ENCODE data around the gene APOL3. TPM values are rescaled to one million over a fixed set of nuclear protein-coding genes. Genes with fewer than 3 reads are reported as not detected.

Gene APOL3
- polyA plus RNA-seq, 3 donors from 2014 or later: 32.8 to 83.5 (median 56.3) TPM

DNA sequence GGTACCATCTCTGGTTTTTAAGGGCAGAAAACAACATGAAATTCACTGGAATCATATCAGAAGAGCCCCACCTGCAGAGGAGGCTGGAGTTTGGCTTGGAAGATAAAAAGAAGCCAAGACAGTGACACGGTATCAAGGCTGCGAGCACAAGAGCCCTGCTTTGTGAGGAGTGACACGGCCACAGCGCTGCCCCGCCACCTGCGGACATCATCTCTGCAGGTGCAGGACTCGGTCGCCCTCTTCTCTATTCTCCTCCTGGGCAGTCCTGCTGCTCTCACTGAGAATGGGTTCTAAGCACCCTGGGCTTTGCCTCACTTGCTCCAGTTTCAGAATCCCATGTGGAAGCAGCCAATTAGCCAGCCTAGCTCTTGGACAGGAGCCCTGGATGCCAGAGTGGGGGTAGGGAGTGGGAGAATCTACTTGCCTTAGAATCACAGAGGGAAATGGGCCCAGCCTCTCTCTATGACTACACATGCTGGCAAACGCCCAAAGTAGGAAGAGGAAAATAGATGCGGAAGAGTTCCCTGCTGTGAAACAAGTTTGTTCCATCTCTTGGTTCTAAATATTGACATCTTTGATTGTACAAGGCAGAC, 24.0 kb upstream of the APOL3 start:
- H3K4me1 Mint-ChIP-seq: peaks cover 3 to 4% of the 10 kb centered on the region in 2 donors
- H3K4me3 Mint-ChIP-seq: no peak overlapping the region
- H3K36me3 Mint-ChIP-seq: no peaks in the 10 kb centered on the region
- no peaks in the 10 kb centered on the region for H3K9me3 Mint-ChIP-seq
- H3K27ac Mint-ChIP-seq: no peak overlapping the region
- peaks cover 0 to 6% (median 2%) of the 10 kb centered on the region in 3 donors for H3K27me3 Mint-ChIP-seq (ENCODE audit: low read depth in 3 of 3)
- DNase-seq: no peak

DNA sequence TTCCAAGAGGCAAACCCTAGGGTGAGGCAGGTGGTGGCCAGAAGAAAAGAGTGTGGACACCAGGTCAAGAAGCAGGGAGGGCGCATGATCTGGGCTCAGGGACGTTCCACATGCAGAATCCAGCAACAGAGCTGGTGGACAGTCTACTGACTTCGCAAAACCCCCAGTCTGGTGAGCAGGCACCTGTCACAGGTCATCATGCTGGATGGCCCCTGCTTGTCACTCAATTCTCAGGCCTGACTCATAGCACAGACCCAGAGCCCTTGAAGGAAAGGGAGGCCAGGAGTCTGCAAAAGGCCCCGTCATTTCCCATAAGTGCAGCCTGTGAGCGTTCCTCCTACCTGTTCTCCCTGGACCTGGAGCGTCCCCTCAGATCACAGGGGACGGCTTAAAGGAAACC, 22.9 kb upstream of the APOL3 start:
- Mint-ChIP-seq H3K36me3 (no peaks in the 10 kb centered on the region), H3K27me3 (ENCODE audit: low read depth in 3 of 3) (peaks cover 0 to 6% (median 2%) of the 10 kb centered on the region in 3 donors), H3K27ac (no peak overlapping the region), H3K9me3 (no peaks in the 10 kb centered on the region), H3K4me1 (peaks cover 3 to 4% of the 10 kb centered on the region in 2 donors), H3K4me3 (no peak overlapping the region)
- no peak for DNase-seq

DNA sequence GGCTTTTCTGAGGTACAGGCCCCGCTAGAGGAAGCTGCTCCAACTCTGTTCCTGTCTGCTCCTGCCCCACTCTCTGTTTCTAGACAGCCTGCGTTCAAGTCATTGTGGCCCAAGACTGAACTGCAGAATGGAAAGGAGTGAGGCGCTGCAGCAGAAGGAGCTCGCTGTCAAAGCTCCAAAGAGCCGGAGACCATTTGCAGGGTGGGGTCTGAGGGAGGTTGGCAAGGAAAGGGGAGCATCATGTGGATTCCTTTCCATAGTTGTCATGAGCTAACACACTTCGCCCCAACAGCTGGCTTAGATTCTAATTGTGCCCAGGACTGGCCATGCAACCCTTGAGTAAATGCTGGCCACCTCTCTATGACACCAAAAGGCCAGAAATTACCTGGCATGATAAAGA, 22.3 kb upstream of the APOL3 start:
- peaks cover 3 to 4% of the 10 kb centered on the region in 2 donors for H3K4me1 Mint-ChIP-seq
- H3K27ac Mint-ChIP-seq: no peak overlapping the region
- no peaks in the 10 kb centered on the region for H3K36me3 Mint-ChIP-seq
- H3K27me3 Mint-ChIP-seq (ENCODE audit: low read depth in 3 of 3): peaks cover 0 to 4% (median 2%) of the 10 kb centered on the region in 3 donors
- no peaks in the 10 kb centered on the region for H3K9me3 Mint-ChIP-seq
- DNase-seq: no peak
- H3K4me3 Mint-ChIP-seq: no peak overlapping the region

DNA sequence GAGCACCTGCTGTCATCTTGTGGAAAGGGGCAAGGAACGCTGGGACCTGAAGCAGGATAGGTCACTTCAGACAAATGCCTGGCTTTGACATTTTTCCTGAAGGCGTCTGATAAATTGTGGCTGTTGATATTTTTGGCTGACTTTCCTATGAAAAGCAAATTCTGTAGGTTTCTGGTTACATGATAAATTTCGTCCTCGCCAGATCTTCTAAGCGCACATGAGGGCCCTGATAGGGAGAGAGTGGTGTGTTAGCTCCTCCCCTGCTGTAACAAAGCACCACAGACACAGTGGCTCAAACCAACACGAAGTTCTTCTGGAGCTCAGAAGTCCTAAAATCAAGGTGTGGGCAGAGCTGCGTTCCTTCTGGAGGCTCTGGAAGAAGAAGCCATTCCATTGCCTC, 21.5 kb upstream of the APOL3 start:
- Mint-ChIP-seq H3K27me3 (ENCODE audit: low read depth in 3 of 3) (peaks cover 0 to 4% (median 2%) of the 10 kb centered on the region in 3 donors), H3K36me3 (no peaks in the 10 kb centered on the region), H3K27ac (no peak overlapping the region), H3K4me3 (no peak overlapping the region), H3K4me1 (peaks cover 3 to 4% of the 10 kb centered on the region in 2 donors), H3K9me3 (no peaks in the 10 kb centered on the region)
- DNase-seq: no peak

DNA sequence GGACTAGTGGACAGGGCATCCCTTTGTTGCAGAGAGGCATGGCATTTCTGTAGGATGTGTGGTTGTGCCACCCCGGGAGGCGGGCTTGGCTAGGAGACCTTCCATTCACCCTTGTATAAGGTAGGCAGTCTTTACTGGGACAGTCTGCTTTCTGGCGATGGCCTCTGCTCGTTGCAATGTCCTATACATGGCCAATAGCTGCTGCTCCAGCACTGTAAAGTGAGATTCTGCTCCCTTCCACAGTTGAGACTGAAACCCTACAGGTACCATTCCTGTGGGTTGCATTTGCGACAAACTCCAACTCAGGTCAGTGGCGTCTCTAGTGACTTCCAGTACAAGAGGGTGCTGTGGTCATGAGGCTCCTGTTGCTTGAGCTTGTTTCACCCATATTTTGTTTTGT, 20.4 kb upstream of the APOL3 start:
- no peak for DNase-seq
- H3K4me1 Mint-ChIP-seq: peaks cover 3 to 4% of the 10 kb centered on the region in 2 donors
- peaks cover 0 to 4% (median 2%) of the 10 kb centered on the region in 3 donors for H3K27me3 Mint-ChIP-seq (ENCODE audit: low read depth in 3 of 3)
- H3K9me3 Mint-ChIP-seq: no peaks in the 10 kb centered on the region
- no peaks in the 10 kb centered on the region for H3K36me3 Mint-ChIP-seq
- H3K27ac Mint-ChIP-seq: no peak overlapping the region
- H3K4me3 Mint-ChIP-seq: no peak overlapping the region

DNA sequence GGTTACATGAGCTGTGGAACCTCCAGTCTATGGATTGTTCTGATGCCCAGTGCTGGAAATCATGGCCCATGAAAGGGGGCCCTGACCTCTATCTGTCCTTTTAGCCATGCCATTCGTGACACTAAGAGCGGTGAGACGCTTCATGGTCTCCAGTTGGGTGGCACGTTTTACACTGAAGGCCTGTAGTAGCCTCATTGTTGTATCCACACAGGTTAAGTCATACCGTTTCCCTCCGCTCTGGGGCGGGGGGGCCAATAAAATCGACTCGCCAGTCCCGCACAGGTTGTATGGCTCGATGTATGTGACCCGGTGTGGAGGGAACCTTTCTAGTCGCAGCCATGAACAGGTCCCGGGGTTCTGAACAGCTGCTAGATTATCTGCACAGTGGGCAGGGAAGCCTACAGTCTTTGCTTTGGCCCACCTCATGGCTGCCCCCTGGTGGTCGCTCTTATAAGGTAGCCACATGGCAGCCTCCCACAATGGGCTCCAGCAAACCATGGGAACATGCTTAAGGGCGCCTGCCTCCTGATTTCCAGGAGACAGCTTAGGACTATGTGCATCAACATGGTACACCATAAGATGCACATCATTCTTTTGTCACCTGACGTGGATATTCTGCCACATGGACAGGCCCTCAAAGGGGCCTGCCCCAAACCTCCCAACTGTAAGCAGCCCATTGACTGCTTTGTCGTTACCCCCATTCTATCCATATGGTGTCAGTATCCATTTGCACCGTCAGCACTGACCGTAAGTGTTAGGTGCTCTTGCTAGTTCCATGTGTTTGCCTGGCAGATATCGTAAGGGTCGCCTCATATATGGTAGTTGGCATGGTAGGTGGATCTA, 19.7 kb upstream of the APOL3 start:
- no peaks in the 10 kb centered on the region for H3K36me3 Mint-ChIP-seq
- peaks cover 0 to 2% (median 0%) of the 10 kb centered on the region in 6 donors for H3K9me3 Mint-ChIP-seq
- peaks cover 3 to 4% of the 10 kb centered on the region in 2 donors for H3K4me1 Mint-ChIP-seq
- peak; percentile 75 to 77 (median 75) for DNase-seq
- no peak overlapping the region for H3K4me3 Mint-ChIP-seq
- peak overlapping the region in 1 of 6 donors; percentile 41 for H3K27ac Mint-ChIP-seq
- peaks cover 0 to 2% (median 2%) of the 10 kb centered on the region in 3 donors for H3K27me3 Mint-ChIP-seq (ENCODE audit: low read depth in 3 of 3)

DNA sequence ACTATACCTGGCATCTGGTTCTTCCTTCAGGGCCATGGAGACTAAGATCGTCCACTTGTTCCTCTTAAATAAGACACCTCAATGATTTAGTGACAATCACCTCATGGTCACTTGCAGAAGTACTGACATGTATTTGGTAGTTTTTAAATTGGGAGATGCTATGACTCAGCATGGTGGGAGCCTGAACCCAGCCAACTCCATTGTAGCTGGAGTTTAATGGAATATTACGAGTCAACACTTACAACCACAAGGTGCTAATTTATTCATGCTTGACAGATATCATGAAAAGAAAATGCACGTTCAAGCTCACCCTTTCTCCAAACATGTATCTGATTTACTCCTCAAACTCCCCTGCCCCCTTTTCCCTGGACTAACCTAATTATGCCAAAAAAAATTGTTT, 16.6 kb upstream of the APOL3 start:
- DNase-seq: no peak
- no peaks in the 10 kb centered on the region for H3K27me3 Mint-ChIP-seq (ENCODE audit: low read depth in 3 of 3)
- no peaks in the 10 kb centered on the region for H3K36me3 Mint-ChIP-seq
- peaks cover 0 to 2% (median 0%) of the 10 kb centered on the region in 6 donors for H3K9me3 Mint-ChIP-seq
- H3K4me3 Mint-ChIP-seq: no peak overlapping the region
- H3K27ac Mint-ChIP-seq: no peak overlapping the region
- peaks cover 3 to 4% of the 10 kb centered on the region in 2 donors for H3K4me1 Mint-ChIP-seq

DNA sequence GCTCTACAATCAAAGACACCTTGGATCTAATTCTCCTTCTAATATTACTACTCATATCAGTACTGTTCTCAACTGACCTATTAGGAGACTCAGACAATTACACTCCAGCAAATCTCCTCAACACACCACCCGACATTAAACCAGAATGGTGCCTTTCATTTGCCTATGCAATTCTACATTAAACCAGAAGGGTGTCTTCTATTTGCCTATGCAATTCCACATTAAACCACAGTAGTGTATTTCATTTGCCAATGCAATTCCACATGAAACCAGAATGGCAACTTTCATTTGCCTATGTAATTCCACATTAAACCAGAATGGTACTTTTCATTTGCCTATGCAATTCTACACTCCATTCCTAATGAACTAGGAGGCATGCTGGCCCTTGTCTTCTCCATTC, 15.3 kb upstream of the APOL3 start:
- Mint-ChIP-seq H3K27ac (no peak overlapping the region), H3K27me3 (ENCODE audit: low read depth in 3 of 3) (no peaks in the 10 kb centered on the region), H3K4me1 (peaks cover 3 to 4% of the 10 kb centered on the region in 2 donors), H3K4me3 (no peak overlapping the region), H3K9me3 (peaks cover 0 to 2% (median 0%) of the 10 kb centered on the region in 6 donors), H3K36me3 (no peaks in the 10 kb centered on the region)
- no peak for DNase-seq

DNA sequence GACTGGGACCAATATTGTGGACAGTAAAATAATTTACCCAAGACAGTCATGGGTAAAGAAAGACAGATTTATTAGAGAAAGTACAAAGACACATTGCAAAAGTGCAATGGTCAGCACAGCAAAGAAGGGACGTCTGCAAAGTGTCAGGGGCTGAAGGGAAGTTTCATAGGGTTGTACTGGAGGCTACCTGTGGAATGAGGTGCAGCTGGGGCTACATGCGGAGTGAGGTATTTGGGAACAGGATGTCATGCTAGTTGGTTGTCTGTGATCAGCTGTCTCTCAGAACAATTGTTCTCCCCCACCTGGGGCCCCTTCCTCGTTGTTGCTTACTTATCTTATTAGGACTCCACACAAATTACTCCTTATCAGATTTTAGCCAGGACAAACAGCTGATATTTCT, 11.4 kb upstream of the APOL3 start:
- DNase-seq: no peak
- peaks cover 2 to 11% of the 10 kb centered on the region in 2 donors for H3K4me1 Mint-ChIP-seq
- no peak overlapping the region for H3K27ac Mint-ChIP-seq
- H3K27me3 Mint-ChIP-seq (ENCODE audit: low read depth in 3 of 3): peaks cover 0 to 3% (median 3%) of the 10 kb centered on the region in 3 donors
- peaks cover 0 to 2% (median 0%) of the 10 kb centered on the region in 6 donors for H3K9me3 Mint-ChIP-seq
- no peak overlapping the region for H3K4me3 Mint-ChIP-seq
- H3K36me3 Mint-ChIP-seq: no peaks in the 10 kb centered on the region

DNA sequence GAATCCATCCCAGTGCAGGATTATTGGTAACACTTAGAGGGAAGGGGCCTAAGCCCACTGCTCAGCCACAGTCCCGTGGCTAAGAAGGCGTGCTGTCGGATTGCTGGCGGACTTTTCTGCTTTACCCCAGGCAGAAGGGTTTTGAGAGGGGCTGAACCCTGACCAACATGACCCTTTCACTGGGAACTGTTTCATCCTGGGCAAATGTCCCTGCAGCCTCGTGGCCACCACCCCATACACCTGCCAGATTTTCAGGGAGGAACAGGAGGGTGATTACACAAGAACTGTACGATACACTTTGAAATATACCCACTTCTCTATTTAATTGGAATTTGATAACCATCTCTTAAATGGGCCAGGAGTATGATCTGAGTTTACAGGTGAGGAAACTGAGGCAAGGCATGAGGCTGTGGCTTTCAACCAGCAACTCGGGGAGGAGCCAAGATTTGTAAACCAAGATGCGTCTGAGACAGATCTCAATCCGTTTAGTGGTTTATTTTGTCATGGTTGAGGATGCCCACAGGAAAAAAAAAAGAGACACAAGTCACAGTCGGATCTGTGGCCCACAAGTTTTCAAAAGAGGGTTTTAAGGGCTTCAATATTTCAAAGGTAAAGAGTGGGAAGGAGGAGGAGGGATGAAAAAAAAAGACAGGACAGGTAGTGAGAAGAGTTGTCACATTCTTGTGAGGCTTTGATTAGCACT, 6.1 kb upstream of the APOL3 start:
- H3K4me3 Mint-ChIP-seq: peak overlapping the region; percentile 4 to 34 (median 31)
- peak overlapping the region; percentile 35 to 91 (median 77) for H3K27ac Mint-ChIP-seq
- no peaks in the 10 kb centered on the region for H3K36me3 Mint-ChIP-seq
- peaks cover 28 to 45% of the 10 kb centered on the region in 2 donors for H3K4me1 Mint-ChIP-seq
- DNase-seq: peak; percentile 61 to 77 (median 63)
- no peaks in the 10 kb centered on the region for H3K9me3 Mint-ChIP-seq
- peaks cover 2 to 8% (median 5%) of the 10 kb centered on the region in 3 donors for H3K27me3 Mint-ChIP-seq (ENCODE audit: low read depth in 3 of 3)

DNA sequence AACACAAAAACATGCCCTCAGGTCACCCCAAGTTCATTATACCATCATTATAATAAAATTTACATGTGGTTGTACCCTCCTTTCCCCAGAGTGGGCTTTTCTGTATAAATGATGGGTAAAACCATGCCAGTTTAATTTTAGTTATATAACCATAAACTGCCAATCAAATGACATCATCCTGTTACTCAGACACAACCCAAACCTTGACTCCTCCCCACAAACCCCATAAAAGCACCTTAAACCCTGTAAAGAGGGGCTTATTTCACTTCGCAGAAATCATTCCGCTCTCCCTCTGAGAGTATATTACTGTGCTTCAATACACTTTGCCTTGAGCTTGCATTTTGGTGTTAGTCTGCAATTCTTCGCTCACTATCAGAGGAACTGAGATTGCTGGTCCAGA, 5.5 kb upstream of the APOL3 start:
- Mint-ChIP-seq H3K27ac (peak overlapping the region in 2 of 6 donors; percentile 73 to 91), H3K36me3 (no peaks in the 10 kb centered on the region), H3K27me3 (ENCODE audit: low read depth in 3 of 3) (peaks cover 3 to 11% (median 5%) of the 10 kb centered on the region in 3 donors), H3K9me3 (no peaks in the 10 kb centered on the region), H3K4me3 (peak overlapping the region in 1 of 5 donors; percentile 45), H3K4me1 (peaks cover 34 to 51% of the 10 kb centered on the region in 2 donors)
- DNase-seq: no peak

DNA sequence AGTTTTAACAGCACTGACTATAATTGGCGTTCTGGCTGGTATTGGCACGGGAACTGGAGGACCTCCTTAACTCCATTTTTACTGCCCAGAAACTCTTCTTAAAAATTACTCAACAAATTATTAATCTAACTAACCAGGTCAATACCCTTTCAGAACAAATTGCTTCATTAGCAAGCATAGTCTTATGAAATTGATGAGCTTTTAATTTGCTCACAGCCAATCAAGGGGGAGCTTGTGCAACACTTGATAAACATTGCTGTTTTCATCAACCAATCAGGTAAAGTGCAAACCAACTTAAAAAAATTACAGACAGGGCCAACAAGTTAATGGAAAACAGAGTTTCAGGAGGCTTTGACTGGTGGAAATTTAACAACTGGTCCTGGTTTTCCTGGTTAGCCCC, 4.6 kb upstream of the APOL3 start:
- no peaks in the 10 kb centered on the region for H3K36me3 Mint-ChIP-seq
- H3K4me3 Mint-ChIP-seq: no peak overlapping the region
- H3K4me1 Mint-ChIP-seq: peaks cover 43 to 60% of the 10 kb centered on the region in 2 donors
- H3K27me3 Mint-ChIP-seq (ENCODE audit: low read depth in 3 of 3): peaks cover 5 to 11% (median 7%) of the 10 kb centered on the region in 3 donors
- no peaks in the 10 kb centered on the region for H3K9me3 Mint-ChIP-seq
- no peak for DNase-seq
- H3K27ac Mint-ChIP-seq: peak overlapping the region in 3 of 6 donors; percentile 8 to 77 (median 58)

DNA sequence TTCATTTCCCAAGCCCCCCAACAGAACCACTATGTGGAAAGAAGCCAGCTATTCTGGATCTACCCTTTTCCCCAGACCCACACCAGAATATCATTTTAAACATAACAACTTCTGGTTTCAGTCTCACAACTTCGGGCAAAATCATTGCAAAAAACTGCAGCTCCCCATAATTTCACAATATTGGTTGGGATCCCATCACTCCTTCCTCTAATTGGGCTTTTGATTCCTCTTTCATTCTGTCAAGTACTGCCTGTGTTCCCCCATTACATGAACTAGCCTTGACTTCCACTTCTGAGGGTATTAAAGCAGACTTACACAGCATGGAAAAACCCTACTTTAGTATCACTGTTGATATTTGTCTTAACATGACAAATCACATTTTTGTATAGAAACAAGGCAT, 4.1 kb upstream of the APOL3 start:
- Mint-ChIP-seq H3K9me3 (no peaks in the 10 kb centered on the region), H3K4me3 (no peak overlapping the region), H3K27ac (peak overlapping the region in 4 of 6 donors; percentile 3 to 77 (median 48)), H3K36me3 (no peaks in the 10 kb centered on the region), H3K4me1 (peaks cover 48 to 65% of the 10 kb centered on the region in 2 donors), H3K27me3 (ENCODE audit: low read depth in 3 of 3) (peaks cover 7 to 11% (median 7%) of the 10 kb centered on the region in 3 donors)
- DNase-seq: no peak

DNA sequence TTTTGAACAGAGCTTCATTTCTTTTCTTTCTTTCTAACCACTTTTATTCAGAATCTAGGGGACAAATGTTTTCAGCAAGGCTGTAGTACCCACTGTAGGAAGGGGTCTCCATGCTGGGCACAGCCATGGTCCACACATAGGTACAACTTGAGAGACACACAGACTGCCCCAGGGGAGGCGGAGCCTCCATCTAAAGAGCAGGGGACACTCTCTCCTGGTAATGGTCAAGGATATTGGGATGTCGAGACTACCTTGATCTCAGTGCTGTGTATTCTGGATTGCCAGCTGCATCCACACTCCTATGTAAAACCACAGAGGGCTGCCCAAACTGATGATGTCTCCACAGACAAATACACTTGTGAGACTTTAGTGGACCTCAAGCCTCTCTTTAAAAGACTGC, 2.9 kb upstream of the APOL3 start:
- peaks cover 60 to 77% of the 10 kb centered on the region in 2 donors for H3K4me1 Mint-ChIP-seq
- DNase-seq: no peak
- peak overlapping the region in 1 of 5 donors; percentile 52 for H3K4me3 Mint-ChIP-seq
- no peaks in the 10 kb centered on the region for H3K36me3 Mint-ChIP-seq
- no peaks in the 10 kb centered on the region for H3K9me3 Mint-ChIP-seq
- peak overlapping the region; percentile 77 to 99 (median 96) for H3K27ac Mint-ChIP-seq
- peaks cover 9 to 11% (median 9%) of the 10 kb centered on the region in 3 donors for H3K27me3 Mint-ChIP-seq (ENCODE audit: low read depth in 3 of 3)

Measured in immature natural killer cell (primary cell).